CD4-positive, alpha-beta T cell (primary cell): ENCODE data around the gene ATP1B1. TPM values are rescaled to one million over a fixed set of nuclear protein-coding genes. Genes with fewer than 3 reads are reported as not detected.

Experiments used
- ATAC-seq: fragments of 200-7000 bp; cut with Tn5 transposase; one replicate; pipeline ENCODE4 v1.10.0; 2022; ENCODE audit warnings: mild to moderate bottlenecking; ENCODE audit not compliant: poor library complexity
- CTCF ChIA-PET: fragments of 350-600 bp; sonication (Branson Sonifier 250); formaldehyde crosslinking; loops from one replicate; lab custom pipeline; 2021; ENCODE audit warnings: antibody characterized with exemption, inconsistent platforms; lab: Charles Lee
- POLR2A ChIA-PET: fragments of 350-600 bp; sonication (Branson Sonifier 250); formaldehyde crosslinking; loops from one replicate; lab custom pipeline; 2021; ENCODE audit warnings: antibody characterized with exemption, inconsistent platforms; lab: Charles Lee
- DNase-seq, 14 experiments: peaks; one replicate each; pipeline ENCODE4 v3.0.0-alpha.2; 2013 to 2020; ENCODE audit warnings: mixed read lengths in 2 of 14
- H3K27ac ChIP-seq, 2 donors: one replicate each; pipeline versions ENCODE4 v1.5.1 to v1.7.0; 2013; ENCODE audit warnings: low read length in 2 of 2, low read depth in 1 of 2, mild to moderate bottlenecking in 1 of 2
- H3K27me3 ChIP-seq, 2 experiments: 1 replicate in 1 of 2; 2 replicates in 1 of 2; pipeline versions ENCODE4 v1.6.1 to v1.7.0; 2013; ENCODE audit warnings: low read length in 2 of 2, control low read depth in 1 of 2, mild to moderate bottlenecking in 1 of 2, moderate library complexity in 1 of 2; ENCODE audit not compliant: insufficient read depth in 2 of 2, control insufficient read depth in 1 of 2
- H3K36me3 ChIP-seq: one replicate; pipeline ENCODE4 v1.6.1; 2013; ENCODE audit warnings: low read length, control low read depth; ENCODE audit not compliant: insufficient read depth
- H3K4me1 ChIP-seq: one replicate; pipeline ENCODE4 v1.6.1; 2013; ENCODE audit warnings: low read length, control low read depth; ENCODE audit not compliant: insufficient read depth
- H3K4me3 ChIP-seq: one replicate; pipeline ENCODE4 v1.5.1; 2013; ENCODE audit warnings: mild to moderate bottlenecking, low read length, moderate library complexity
- H3K9me3 ChIP-seq, 2 experiments: 1 replicate in 1 of 2; 2 replicates in 1 of 2; pipeline versions ENCODE4 v1.6.1 to v1.7.0; 2013; ENCODE audit warnings: low read length in 2 of 2, mild to moderate bottlenecking in 2 of 2, control low read depth in 1 of 2, moderate library complexity in 1 of 2; ENCODE audit not compliant: control insufficient read depth in 1 of 2, insufficient read depth in 1 of 2
- H3K27ac Mint-ChIP-seq: one replicate; pipeline ENCODE4 v1.8.0; 2020; ENCODE audit warnings: mixed read lengths
- H3K27me3 Mint-ChIP-seq: one replicate; pipeline ENCODE4 v1.8.0; 2021; ENCODE audit warnings: mixed read lengths
- H3K36me3 Mint-ChIP-seq: one replicate; pipeline ENCODE4 v1.8.0; 2021; ENCODE audit warnings: low read depth, mixed read lengths
- H3K4me1 Mint-ChIP-seq: one replicate; pipeline ENCODE4 v1.8.0; 2021; ENCODE audit warnings: low read depth, mixed read lengths
- H3K4me3 Mint-ChIP-seq: one replicate; pipeline ENCODE4 v1.8.0; 2020; ENCODE audit warnings: mild to moderate bottlenecking, mixed read lengths
- H3K9me3 Mint-ChIP-seq: one replicate; pipeline ENCODE4 v1.8.0; 2020; ENCODE audit warnings: mixed read lengths
- CTCF ChIP-seq: fragments of 200-600 bp; IDR thresholded peaks from one replicate; pipeline ENCODE4 v1.8.0; 2022; ENCODE audit warnings: antibody characterized with exemption, mild to moderate bottlenecking
- intact Hi-C, 2 experiments: fragments of 100-400 bp; cut with DNase I in 1 of 2; cut with micrococcal nuclease in 1 of 2; formaldehyde crosslinking; loops; one replicate each; pipeline versions ENCODE4 v1.15.1 to v1.9.0; 2023 to 2025; cut with DNase I, micrococcal nuclease
- total RNA-seq, 174 experiments: library from RNA in 2 of 174; stranded (reverse) in 2 of 174; gene quantifications; one replicate each; pipeline ENCODE4 v1.2.3 and lab custom pipeline; 2021 to 2026

ATP1B1 gene
- total RNA-seq, 2 experiments from 2014 or later, result 3.5 to 4.5 TPM

- POLR2A ChIA-PET, result no interaction called here
- Histone ChIP-seq H3K36me3 (no peaks in the 10 kb centered on the region), H3K4me1 (no peaks in the 10 kb centered on the region), H3K27ac (no peak overlapping the region), H3K9me3 (no peaks in the 10 kb centered on the region), H3K27me3 (no peaks in the 10 kb centered on the region), H3K4me3 (no peak overlapping the region)
- H3K4me1 Mint-ChIP-seq, result no peaks in the 10 kb centered on the region
- ATAC-seq (no peak), DNase-seq (no peak)
- H3K27me3 Mint-ChIP-seq, result no peaks in the 10 kb centered on the region
- CTCF ChIA-PET, result no interaction called here
- intact Hi-C loops, result no loop called here
- H3K36me3 Mint-ChIP-seq, result no peaks in the 10 kb centered on the region
- no peaks in the 10 kb centered on the region for H3K9me3 Mint-ChIP-seq
- no peak for TF ChIP-seq CTCF
- H3K27ac Mint-ChIP-seq, result no peak overlapping the region
- H3K4me3 Mint-ChIP-seq, result no peak overlapping the region
Measured at GRCh38 chr1:169156580-169156979, 50.1 kb downstream of the ATP1B1 start.

- intact Hi-C loops, result no loop called here
- ChIA-PET CTCF (no interaction called here), POLR2A (no interaction called here)
- H3K27ac ChIP-seq, result no peak overlapping the region
- DNase-seq (no peak), ATAC-seq (no peak)
- H3K9me3 ChIP-seq, result no peaks in the 10 kb centered on the region
- Mint-ChIP-seq H3K4me3 (no peak overlapping the region), H3K4me1 (no peaks in the 10 kb centered on the region), H3K27me3 (no peaks in the 10 kb centered on the region), H3K27ac (no peak overlapping the region), H3K36me3 (no peaks in the 10 kb centered on the region), H3K9me3 (no peaks in the 10 kb centered on the region)
- no peaks in the 10 kb centered on the region for H3K27me3 ChIP-seq
- TF ChIP-seq CTCF, result no peak
- H3K36me3 ChIP-seq, result no peaks in the 10 kb centered on the region
- no peaks in the 10 kb centered on the region for H3K4me1 ChIP-seq
- no peak overlapping the region for H3K4me3 ChIP-seq
Measured at GRCh38 chr1:169160845-169161495, 54.5 kb downstream of the ATP1B1 start.

- no peak for TF ChIP-seq CTCF
- intact Hi-C loops, result no loop called here
- CTCF ChIA-PET, result no interaction called here
Measured at GRCh38 chr1:169161496-169162194, 55.2 kb downstream of the ATP1B1 start.

More at GRCh38 chr1:169161496-169162194, 55.2 kb downstream of the ATP1B1 start:
- no peaks in the 10 kb centered on the region for H3K36me3 Mint-ChIP-seq
- H3K4me1 Mint-ChIP-seq, result no peaks in the 10 kb centered on the region
- DNase-seq (peak in 1 of 14 experiments; percentile 10), ATAC-seq (no peak)
- H3K27me3 Mint-ChIP-seq, result no peaks in the 10 kb centered on the region
- no peak overlapping the region for H3K27ac ChIP-seq
- no peaks in the 10 kb centered on the region for H3K9me3 ChIP-seq
- H3K9me3 Mint-ChIP-seq, result no peaks in the 10 kb centered on the region
- POLR2A ChIA-PET, result no interaction called here
- no peak overlapping the region for H3K27ac Mint-ChIP-seq
- H3K27me3 ChIP-seq, result no peaks in the 10 kb centered on the region
- H3K36me3 ChIP-seq, result no peaks in the 10 kb centered on the region
- H3K4me3 Mint-ChIP-seq, result no peak overlapping the region
- no peak overlapping the region for H3K4me3 ChIP-seq
- no peaks in the 10 kb centered on the region for H3K4me1 ChIP-seq
